Stomach (tissue), 9 donors: ENCODE results near the gene PPCDC. TPM values are rescaled to one million over a fixed set of nuclear protein-coding genes. Genes with fewer than 3 reads are reported as not detected.

Experiments used
- DNase-seq, 2 donors: peaks; one replicate each; pipeline versions ENCODE4 v3.0.0 to v3.0.0-alpha.2; 2013 to 2019
- H3K27ac ChIP-seq, 5 donors: fragments of 200-600 bp in 4 of 5; sonication (generic) in 4 of 5; one replicate each; pipeline ENCODE4 v1.5.1; 2013 to 2019; ENCODE audit warnings: mild to moderate bottlenecking in 1 of 5, moderate library complexity in 1 of 5
- H3K27me3 ChIP-seq, 3 donors: fragments of 200-600 bp; sonication (generic); one replicate each; pipeline ENCODE4 v1.5.1; 2017 to 2019; ENCODE audit warnings: mixed run types in 1 of 3
- H3K36me3 ChIP-seq, 4 donors: fragments of 200-600 bp; sonication (generic); 1 replicate in 3 of 4; 2 replicates in 1 of 4; pipeline ENCODE4 v1.5.1; 2016 to 2019
- H3K4me1 ChIP-seq, 4 donors: fragments of 200-600 bp; sonication (generic); one replicate each; pipeline ENCODE4 v1.5.1; 2016 to 2019
- H3K4me3 ChIP-seq, 4 donors: fragments of 200-600 bp; sonication (generic) in 3 of 4; one replicate each; pipeline ENCODE4 v1.5.1; 2016 to 2019; ENCODE audit warnings: mild to moderate bottlenecking in 1 of 4
- H3K9me3 ChIP-seq, 4 donors: fragments of 200-600 bp; sonication (generic); one replicate each; pipeline ENCODE4 v1.5.1; 2016 to 2019
- EP300 ChIP-seq: sonication (generic); formaldehyde crosslinking; IDR thresholded peaks from one replicate; pipeline ENCODE4 v1.6.1; 2017; ENCODE audit warnings: antibody characterized with exemption
- POLR2A ChIP-seq, 4 donors: fragments of 450-650 bp; IDR thresholded peaks; one replicate each; pipeline ENCODE4 v1.6.1; 2016; ENCODE audit warnings: antibody characterized with exemption in 4 of 4, control low read depth in 2 of 4, mild to moderate bottlenecking in 1 of 4, moderate library complexity in 1 of 4
- POLR2AphosphoS5 ChIP-seq, 3 donors: sonication (generic); formaldehyde crosslinking; IDR thresholded peaks; one replicate each; pipeline ENCODE4 v1.6.1; 2016; ENCODE audit warnings: antibody characterized with exemption in 3 of 3
- WGBS, 5 donors: extraction: QIAGEN DNeasy Blood & Tissue Kit in 3 of 5; methylation state at CpG; one replicate each; pipeline versions ENCODE4 v1.1.5 to v1.1.7; 2013 to 2018; 5-methylcytosine and 5-hydroxymethylcytosine counted together
- intact Hi-C: fragments of 100-400 bp; cut with DNase I; formaldehyde crosslinking; loops from one replicate; pipeline ENCODE4 v1.15.1; 2023; ENCODE audit warnings: low total_unique reads
- polyA plus RNA-seq, 3 donors: library from polyadenylated mRNA; stranded (reverse); fragments of 200-250 nt; gene quantifications; one replicate each; pipeline ENCODE4 v1.2.3, GENCODE V29; 2013
- total RNA-seq, 5 donors: library from RNA; depleted of rRNA; stranded (reverse); fragments of >200 nt; gene quantifications; one replicate each; pipeline versions ENCODE4 v1.1.0 to v1.2.3, GENCODE V29; 2014 to 2016
- TF ChIP-seq, protein P1 (sequence below), 7 experiments: fragments of 450-650 bp in 4 of 7; fragments of 200-600 bp in 3 of 7; sonication (generic) in 3 of 7; IDR thresholded peaks; one replicate each; pipeline ENCODE4 v1.5.1; 2016 to 2019; ENCODE audit warnings: antibody characterized with exemption in 7 of 7, control low read depth in 2 of 7, mild to moderate bottlenecking in 1 of 7
- donor health status: healthy with polysubstance abuse.
- donor health status: Bipolar disorder and iron deficiency.
- donor health status: healthy.

PPCDC gene
- total and polyA plus RNA-seq, 8 donors = 3.2 to 74.1 (median 22.8) TPM

DNA sequence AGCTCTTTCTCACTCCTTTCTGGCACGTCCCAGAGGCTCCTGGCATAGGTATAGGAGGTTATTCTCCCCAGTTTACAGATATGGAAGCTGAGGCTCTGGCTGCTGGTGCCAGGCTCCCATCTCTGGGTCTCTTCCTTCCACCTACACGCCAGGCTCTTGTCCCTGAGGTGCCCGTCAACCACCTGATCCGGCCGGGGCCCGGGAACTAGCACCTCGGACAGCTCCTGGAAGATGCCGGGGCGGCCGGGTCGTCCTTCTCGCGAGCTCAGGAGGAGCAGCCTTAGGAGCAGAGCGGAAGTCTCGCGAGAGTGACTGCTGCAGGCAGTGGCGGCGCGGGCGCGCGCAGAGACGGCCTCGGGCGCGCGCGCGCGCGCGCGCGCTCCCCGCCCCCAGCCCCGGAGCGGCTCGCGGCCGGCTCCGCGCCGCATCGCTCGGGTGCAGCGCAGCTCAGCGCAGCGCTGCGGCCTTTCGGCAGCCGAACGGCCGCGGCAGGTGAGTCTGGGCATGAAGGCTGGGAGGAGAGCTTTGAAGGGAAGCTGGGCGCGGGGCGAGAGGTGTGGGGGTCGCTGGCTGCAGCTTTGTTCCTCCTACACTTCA is 28.1 kb upstream of the PPCDC start, which contains the start of gene SCAMP5:
TSS of gene SCAMP5 (plus strand) at position 382 of the 597 bp plus-strand sequence. CDS start 16,277 bp downstream, outside the sequence.
- Histone ChIP-seq H3K36me3 (no peaks in the 10 kb centered on the region), H3K4me1 (peaks cover 15 to 40% (median 30%) of the 10 kb centered on the region in 4 donors), H3K4me3 (peak within 1 kb of the TSS; percentile 63 to 85 (median 76)), H3K9me3 (no peaks in the 10 kb centered on the region), H3K27me3 (peaks cover 0 to 36% (median 0%) of the 10 kb centered on the region in 3 donors), H3K27ac (peak within 1 kb of the TSS; percentile 61 to 68 (median 68))
- WGBS, 5 donors = 1 to 4% (median 1%) methylated on average over 8 to 58 of the region's 58 CpGs
- peak; percentile 97 to 98 for DNase-seq
- intact Hi-C loops = no loop called here
- TF ChIP-seq POLR2AphosphoS5 (IDR thresholded peaks at IDR 0.05) = peak in 1 of 3 donors; percentile 58
- TF ChIP-seq, protein P1, sequence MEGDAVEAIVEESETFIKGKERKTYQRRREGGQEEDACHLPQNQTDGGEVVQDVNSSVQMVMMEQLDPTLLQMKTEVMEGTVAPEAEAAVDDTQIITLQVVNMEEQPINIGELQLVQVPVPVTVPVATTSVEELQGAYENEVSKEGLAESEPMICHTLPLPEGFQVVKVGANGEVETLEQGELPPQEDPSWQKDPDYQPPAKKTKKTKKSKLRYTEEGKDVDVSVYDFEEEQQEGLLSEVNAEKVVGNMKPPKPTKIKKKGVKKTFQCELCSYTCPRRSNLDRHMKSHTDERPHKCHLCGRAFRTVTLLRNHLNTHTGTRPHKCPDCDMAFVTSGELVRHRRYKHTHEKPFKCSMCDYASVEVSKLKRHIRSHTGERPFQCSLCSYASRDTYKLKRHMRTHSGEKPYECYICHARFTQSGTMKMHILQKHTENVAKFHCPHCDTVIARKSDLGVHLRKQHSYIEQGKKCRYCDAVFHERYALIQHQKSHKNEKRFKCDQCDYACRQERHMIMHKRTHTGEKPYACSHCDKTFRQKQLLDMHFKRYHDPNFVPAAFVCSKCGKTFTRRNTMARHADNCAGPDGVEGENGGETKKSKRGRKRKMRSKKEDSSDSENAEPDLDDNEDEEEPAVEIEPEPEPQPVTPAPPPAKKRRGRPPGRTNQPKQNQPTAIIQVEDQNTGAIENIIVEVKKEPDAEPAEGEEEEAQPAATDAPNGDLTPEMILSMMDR (IDR thresholded peaks at IDR 0.05) = no peak

DNA sequence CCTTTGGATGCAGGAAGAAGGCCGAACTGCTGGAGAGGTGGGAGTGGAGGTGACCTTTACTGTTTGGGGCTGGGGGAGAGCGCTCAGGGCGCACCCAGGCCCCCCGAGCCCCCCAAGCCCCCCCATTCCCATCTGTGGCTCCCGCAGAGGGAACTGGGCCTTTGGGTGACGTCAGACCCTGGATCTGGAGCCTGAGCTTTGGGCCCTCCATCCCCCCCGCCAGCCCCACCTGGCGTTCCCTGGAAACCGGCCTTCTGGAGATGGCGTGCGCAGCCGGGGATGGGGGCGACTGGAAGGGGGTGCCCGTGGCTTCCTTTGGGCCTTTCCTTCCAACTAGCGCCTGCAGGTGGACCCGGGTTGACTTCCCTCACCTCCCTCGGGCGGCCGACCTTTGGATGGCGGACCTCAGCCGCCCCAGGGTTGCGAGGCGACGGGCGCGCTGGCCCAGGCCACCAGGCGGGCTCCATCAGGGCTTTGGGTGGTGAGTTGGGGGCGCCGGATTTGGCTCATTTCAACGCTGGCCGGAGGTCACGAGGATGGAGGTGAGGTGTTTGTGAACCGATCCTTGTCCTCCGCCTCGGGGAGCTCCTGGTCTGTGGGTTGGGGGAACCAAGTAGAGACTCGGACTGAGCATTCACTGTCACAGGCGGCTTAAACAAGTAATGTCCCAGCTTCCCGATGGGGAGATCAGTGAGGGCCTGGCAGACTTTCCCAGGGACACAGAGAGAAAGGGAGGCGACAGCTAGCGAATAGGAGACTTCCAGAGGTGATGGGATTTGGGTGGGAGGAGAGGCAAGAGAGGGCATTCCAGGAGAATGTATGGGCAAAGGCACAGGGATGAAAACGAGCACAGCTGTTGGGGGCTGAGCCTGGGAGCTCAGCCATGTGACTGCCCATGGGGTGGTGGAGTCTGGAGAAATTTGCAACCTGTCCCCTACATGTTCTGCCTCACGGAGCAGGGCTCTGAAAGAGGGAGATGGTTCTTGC is 27.3 kb upstream of the PPCDC start:
- H3K4me1 ChIP-seq = peaks cover 15 to 41% (median 30%) of the 10 kb centered on the region in 4 donors
- peak; percentile 30 to 81 for DNase-seq

DNA sequence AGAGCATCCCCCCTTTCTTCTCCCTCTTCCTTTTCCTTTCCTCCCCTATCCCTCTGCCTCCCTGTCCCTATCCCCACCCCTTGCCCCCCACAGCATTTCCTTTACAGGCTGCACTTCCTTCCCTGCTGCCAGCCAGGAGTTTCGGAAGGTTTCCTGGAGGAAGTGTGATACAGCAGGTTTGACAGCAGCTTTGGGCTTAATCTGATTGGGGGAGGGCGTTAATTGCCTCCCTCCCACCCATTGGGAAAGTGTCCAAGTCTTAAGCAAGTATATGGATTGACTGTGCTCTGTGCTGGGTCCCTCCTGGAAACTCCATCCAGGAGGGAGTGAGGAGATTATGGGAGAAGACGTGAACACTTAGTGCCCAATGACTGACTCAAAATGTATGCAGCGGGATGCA is 26.2 kb upstream of the PPCDC start:
- WGBS, 5 donors = 26 to 40% (median 34%) methylated on average over 4 of the region's 4 CpGs
- TF ChIP-seq EP300 = no peak
- TF ChIP-seq, protein P1 (IDR thresholded peaks at IDR 0.05) = no peak
- TF ChIP-seq POLR2AphosphoS5 (IDR thresholded peaks at IDR 0.05) = no peak
- TF ChIP-seq POLR2A (IDR thresholded peaks at IDR 0.05) = no peak
- H3K27me3 ChIP-seq = peaks cover 0 to 36% (median 0%) of the 10 kb centered on the region in 3 donors

More for the DNA sequence above, 27.3 kb upstream of the PPCDC start:
- TF ChIP-seq, protein P1 (IDR thresholded peaks at IDR 0.05) = no peak
- no peak for TF ChIP-seq POLR2A (IDR thresholded peaks at IDR 0.05)
- TF ChIP-seq POLR2AphosphoS5 (IDR thresholded peaks at IDR 0.05) = no peak
- no peak for TF ChIP-seq EP300
- H3K36me3 ChIP-seq = no peaks in the 10 kb centered on the region
- peaks cover 0 to 36% (median 0%) of the 10 kb centered on the region in 3 donors for H3K27me3 ChIP-seq
- no peaks in the 10 kb centered on the region for H3K9me3 ChIP-seq
- H3K27ac ChIP-seq = peak overlapping the region; percentile 61 to 68 (median 68)
- intact Hi-C loops = no loop called here
- 8 to 16% (median 9%) methylated on average over 24 to 42 of the region's 42 CpGs for WGBS, 5 donors
- H3K4me3 ChIP-seq = peak overlapping the region; percentile 63 to 85 (median 76)

DNA sequence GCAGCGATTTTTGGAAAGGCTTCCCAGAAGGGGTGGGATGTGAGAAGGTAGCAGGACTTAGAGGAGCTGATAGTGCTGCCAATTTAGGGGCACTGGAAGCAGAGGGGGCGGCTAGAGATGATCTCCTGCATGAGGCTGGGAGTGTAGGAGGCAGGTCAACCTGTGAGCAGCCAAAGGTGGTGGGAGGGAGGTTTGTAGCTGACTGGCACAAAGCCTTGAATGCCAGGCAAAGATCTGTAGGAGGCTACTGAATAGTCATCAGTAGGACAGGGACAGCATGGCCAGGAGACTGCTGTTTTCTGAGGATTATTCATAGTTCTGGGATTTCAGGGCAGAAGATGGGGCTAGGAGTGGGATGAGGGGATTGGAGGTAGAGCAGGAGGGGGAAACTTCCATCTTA is 25.8 kb upstream of the PPCDC start:
- Histone ChIP-seq H3K36me3 (no peaks in the 10 kb centered on the region), H3K9me3 (no peaks in the 10 kb centered on the region), H3K4me3 (no peak overlapping the region), H3K4me1 (peaks cover 15 to 41% (median 30%) of the 10 kb centered on the region in 4 donors), H3K27ac (no peak overlapping the region), H3K27me3 (peaks cover 0 to 36% (median 0%) of the 10 kb centered on the region in 3 donors)
- intact Hi-C loops = no loop called here
- TF ChIP-seq, protein P1 (IDR thresholded peaks at IDR 0.05) = no peak
- TF ChIP-seq POLR2A (IDR thresholded peaks at IDR 0.05) (no peak), POLR2AphosphoS5 (IDR thresholded peaks at IDR 0.05) (no peak), EP300 (no peak)
- 55 to 71% (median 64%) methylated on average over 2 of the region's 2 CpGs for WGBS, 5 donors
- no peak for DNase-seq

More for the DNA sequence above, 26.2 kb upstream of the PPCDC start:
- Histone ChIP-seq H3K36me3 (no peaks in the 10 kb centered on the region), H3K4me3 (no peak overlapping the region), H3K4me1 (peaks cover 15 to 41% (median 30%) of the 10 kb centered on the region in 4 donors), H3K9me3 (no peaks in the 10 kb centered on the region), H3K27ac (no peak overlapping the region)
- intact Hi-C loops = no loop called here
- peak in 1 of 2 donors; percentile 38 for DNase-seq
